Mononuclear cell (primary cell): ENCODE results near the gene CHCHD3. TPM values are rescaled to one million over a fixed set of nuclear protein-coding genes. Genes with fewer than 3 reads are reported as not detected.

Experiments
- H3K27me3 ChIP-seq: 2 replicates; pipeline ENCODE4 v1.6.0; 2011; ENCODE audit warnings: low read length, control low read depth; ENCODE audit not compliant: insufficient read depth
- H3K4me1 ChIP-seq: 2 replicates; pipeline ENCODE4 v1.5.1; 2011; ENCODE audit warnings: mild to moderate bottlenecking, low read length, control low read depth; ENCODE audit not compliant: insufficient read depth
- H3K4me3 ChIP-seq: 2 replicates; pipeline ENCODE4 v1.5.1; 2011; ENCODE audit warnings: mild to moderate bottlenecking, low read length, moderate library complexity
- H3K9me3 ChIP-seq: 2 replicates; pipeline ENCODE4 v1.5.1; 2011; ENCODE audit warnings: low read depth, mild to moderate bottlenecking, control low read depth, low read length
- total RNA-seq: library from RNA; depleted of rRNA; stranded (reverse); fragments of >200 nt; gene quantifications from one replicate; pipeline ENCODE4 v1.2.3, GENCODE V29; 2012

The CHCHD3 gene
- total RNA-seq, 1 donor, result 31.1 TPM

DNA sequence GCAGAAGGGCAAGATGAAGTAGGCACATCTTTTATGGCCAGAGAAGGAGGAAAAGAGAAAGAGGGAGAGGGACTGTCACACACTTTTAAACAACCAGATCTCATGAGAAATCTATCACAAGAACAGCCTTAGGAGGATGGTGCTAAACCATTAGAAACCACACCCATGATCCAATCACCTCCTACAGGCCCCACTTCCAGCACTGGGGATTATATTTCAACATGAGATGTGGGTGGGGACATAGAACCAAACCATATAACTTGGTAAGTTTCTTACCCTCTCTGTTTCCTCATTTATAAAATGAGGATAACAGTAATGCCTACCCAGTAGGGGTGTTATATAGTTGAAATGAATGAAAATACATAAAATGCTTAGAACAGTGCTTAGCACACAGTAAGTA, 66.0 kb downstream of the CHCHD3 start:
- H3K9me3 ChIP-seq, result no peaks in the 10 kb centered on the region

DNA sequence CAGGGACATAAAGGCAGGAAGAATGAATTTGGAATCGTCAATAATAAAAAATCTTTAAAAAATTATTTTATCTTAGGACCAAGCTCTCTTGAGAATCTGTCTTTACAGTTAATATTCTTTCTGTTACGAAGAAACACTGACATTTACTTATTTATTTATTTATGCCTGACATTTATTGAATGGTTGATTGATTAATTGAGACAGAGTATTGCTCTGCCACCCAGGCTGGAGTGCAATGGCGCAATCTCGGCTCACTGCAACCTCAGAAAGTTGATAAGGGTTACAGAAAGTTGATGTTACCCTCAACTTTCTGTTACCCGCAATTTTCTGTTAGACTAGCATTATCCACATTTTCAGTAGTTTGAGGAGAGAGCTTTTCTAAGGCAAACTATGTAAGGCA, 70.1 kb downstream of the CHCHD3 start:
- Histone ChIP-seq H3K4me3 (no peak overlapping the region), H3K27me3 (no peaks in the 10 kb centered on the region), H3K4me1 (peaks cover 5% of the 10 kb centered on the region), H3K9me3 (no peaks in the 10 kb centered on the region)

More for the DNA sequence above, 66.0 kb downstream of the CHCHD3 start:
- no peak overlapping the region for H3K4me3 ChIP-seq
- no peaks in the 10 kb centered on the region for H3K4me1 ChIP-seq
- no peaks in the 10 kb centered on the region for H3K27me3 ChIP-seq

DNA sequence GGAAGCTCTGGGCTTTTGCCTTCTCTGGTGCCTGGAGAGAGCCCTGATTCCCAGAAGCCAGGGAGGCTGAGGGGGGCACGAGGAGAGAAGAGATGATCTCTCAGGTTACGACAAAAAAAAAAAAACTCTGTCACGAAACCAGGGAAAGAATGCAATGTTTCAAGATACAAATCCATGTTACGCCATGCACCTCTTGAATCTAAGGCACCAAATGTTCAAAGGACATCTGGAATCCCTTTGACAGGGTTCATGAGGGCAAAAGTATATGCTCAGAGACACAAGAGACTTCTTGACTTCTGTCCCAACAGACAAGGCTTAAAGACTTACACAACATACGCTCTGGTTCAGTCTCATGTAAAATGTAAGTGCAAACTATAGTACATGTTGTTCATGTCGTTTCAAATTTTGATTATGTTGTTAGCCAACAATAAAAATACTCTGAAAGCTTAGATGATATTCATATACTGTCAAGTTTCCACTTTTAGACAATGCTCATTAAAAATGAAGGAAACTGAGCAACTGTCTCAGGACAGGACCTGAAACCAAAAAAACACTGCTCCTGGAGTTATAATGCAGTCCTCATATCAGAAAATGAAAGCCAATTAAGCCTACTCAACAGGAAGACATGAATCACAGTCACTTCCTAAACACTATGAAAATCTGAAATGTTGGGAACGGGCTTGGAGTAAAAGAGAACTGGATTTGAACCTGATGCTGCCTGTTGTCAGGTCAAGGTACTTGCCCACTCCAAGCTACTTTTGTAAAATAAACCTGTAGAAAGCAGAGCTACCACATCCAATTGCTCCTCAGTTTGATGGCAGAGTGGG, 72.3 kb downstream of the CHCHD3 start:
- Histone ChIP-seq H3K27me3 (no peaks in the 10 kb centered on the region), H3K4me3 (no peak overlapping the region), H3K9me3 (no peaks in the 10 kb centered on the region), H3K4me1 (peaks cover 5% of the 10 kb centered on the region)

DNA sequence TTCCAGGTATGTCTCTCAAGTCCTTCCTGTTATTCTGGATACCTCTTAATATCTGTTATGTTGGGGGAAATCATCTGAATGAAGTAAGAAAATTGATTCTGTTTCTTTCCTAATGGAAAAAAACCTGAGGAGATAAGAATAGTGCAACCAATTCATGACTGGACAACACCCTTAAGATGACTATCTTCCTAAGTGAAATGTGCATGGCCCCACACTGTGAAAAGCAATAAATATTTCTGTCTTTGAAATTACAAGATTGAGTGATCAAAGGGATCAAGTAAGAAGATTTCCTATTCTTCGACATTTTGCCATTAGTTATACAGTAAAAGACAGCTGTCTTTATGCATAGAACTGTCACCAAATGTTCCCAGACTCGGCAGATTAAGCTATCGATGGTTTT, 73.9 kb downstream of the CHCHD3 start:
- H3K4me1 ChIP-seq, result peaks cover 5% of the 10 kb centered on the region
- no peak overlapping the region for H3K4me3 ChIP-seq
- H3K27me3 ChIP-seq, result no peaks in the 10 kb centered on the region
- H3K9me3 ChIP-seq, result no peaks in the 10 kb centered on the region

DNA sequence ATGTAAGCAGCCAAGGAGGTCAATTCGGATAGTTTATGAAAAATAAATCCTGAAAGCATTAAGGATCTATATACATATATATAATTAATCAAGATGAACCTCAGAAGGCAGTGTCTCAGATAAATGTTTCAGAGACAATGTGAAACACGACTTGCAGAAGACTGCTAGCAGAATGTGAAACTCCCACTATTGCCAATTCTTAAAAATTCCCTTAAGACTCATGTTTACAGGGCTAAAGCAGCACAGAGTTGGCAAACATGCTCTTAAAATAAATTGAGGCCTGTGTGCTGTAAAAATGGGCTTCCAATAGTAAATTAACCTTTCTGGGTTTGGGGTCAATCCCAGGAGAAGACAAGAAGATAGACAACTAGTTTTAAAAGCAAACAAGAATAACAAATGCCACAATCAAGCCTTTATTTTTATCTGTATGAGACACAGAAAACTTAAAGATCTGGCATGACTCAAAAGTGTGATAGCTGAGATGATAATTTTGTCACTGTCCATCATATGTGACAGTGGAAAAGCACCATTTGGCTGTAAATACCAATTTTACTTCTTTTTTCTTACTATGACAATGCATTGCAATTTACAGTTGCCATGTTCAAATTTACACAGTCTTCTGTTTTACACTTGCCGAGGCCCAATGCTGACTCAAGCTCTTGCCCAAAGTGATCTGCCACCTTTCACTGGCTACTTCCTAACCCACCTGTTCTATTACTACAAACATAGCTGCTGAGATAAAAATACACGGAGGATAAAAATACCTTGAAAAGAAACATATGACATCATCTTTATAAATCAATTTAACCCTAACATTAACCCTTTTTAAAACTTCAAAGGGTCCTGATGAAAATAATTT, 78.6 kb downstream of the CHCHD3 start:
- Histone ChIP-seq H3K27me3 (no peaks in the 10 kb centered on the region), H3K4me3 (no peak overlapping the region), H3K4me1 (no peaks in the 10 kb centered on the region), H3K9me3 (no peaks in the 10 kb centered on the region)

DNA sequence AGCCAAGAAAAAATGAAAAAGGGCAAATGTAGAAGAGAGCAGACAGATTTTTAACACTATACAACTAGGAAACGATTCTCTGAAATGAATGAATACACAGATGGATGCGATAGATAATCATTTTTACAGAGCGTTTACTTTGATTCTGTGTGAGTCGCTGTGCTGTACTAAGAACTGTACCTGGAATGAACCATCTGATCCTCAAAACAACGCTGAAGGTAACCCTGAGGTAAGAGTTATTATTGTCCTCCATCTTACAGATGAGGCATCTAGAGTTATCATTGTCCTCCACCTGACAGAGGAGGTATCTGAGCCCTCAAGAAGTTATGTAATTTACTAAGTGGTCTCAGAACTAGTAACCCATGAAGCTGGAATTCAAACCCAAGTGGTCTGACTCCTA, 80.2 kb downstream of the CHCHD3 start:
- no peaks in the 10 kb centered on the region for H3K27me3 ChIP-seq

DNA sequence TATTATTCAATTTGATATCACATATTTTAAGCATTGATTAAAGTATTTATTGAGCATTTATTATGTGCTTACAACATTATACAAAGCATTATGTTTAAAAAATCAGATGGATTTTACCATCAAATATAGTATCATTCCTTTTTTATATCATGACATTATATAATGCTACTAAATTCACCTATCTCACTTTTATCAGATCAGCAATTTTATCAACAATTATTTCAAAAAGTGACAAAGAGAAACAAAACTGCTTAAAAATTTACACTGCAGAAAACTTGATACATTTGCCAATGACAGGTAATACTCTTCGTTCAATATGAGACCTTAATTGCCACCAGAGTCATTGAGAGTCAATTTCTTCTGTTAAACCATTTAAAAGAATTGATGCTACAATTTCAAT, 82.0 kb downstream of the CHCHD3 start:
- no peaks in the 10 kb centered on the region for H3K27me3 ChIP-seq
- H3K4me1 ChIP-seq, result no peaks in the 10 kb centered on the region
- no peak overlapping the region for H3K4me3 ChIP-seq
- no peaks in the 10 kb centered on the region for H3K9me3 ChIP-seq

More for the DNA sequence above, 80.2 kb downstream of the CHCHD3 start:
- no peak overlapping the region for H3K4me3 ChIP-seq
- H3K9me3 ChIP-seq, result no peaks in the 10 kb centered on the region
- no peaks in the 10 kb centered on the region for H3K4me1 ChIP-seq

DNA sequence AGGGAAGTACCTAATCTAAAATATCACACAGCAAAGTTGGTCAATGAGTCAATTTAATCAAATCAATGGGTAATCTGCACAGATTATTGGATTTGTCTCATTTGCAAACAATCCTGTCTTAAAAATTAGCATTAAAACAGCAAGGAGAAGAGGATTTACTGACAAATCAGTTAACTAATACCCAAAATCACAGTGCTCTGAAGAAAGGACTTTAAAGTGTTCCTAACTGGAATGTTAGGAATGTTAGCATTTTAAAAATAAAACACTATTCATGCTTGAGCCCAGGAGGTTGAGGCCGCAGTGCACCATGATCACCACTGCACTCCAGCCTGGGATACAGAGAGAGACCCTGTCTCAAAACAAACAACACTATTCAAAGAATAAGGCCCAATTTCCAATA, 83.1 kb downstream of the CHCHD3 start:
- Histone ChIP-seq H3K4me1 (no peaks in the 10 kb centered on the region), H3K4me3 (no peak overlapping the region), H3K27me3 (no peaks in the 10 kb centered on the region), H3K9me3 (no peaks in the 10 kb centered on the region)

DNA sequence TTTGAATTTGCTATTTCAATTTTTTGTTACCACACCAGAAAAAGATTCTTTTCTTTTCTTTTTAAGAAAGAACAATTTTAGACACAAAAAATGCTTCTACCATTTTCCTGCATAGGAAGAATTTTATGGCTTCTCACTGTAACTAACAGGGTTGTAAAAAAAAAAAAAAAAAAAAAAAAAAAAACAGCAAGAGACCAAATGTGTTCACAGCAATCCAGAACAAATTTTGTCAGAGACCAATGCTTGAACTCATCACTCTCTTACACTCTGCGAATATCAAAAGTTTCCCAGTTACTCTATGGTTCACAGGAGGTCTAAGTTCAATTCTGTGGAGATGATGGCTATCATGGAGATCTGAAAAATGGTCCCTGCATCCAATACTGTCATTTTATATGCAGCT, 84.4 kb downstream of the CHCHD3 start:
- Histone ChIP-seq H3K9me3 (no peaks in the 10 kb centered on the region), H3K4me3 (no peak overlapping the region), H3K27me3 (no peaks in the 10 kb centered on the region), H3K4me1 (no peaks in the 10 kb centered on the region)

DNA sequence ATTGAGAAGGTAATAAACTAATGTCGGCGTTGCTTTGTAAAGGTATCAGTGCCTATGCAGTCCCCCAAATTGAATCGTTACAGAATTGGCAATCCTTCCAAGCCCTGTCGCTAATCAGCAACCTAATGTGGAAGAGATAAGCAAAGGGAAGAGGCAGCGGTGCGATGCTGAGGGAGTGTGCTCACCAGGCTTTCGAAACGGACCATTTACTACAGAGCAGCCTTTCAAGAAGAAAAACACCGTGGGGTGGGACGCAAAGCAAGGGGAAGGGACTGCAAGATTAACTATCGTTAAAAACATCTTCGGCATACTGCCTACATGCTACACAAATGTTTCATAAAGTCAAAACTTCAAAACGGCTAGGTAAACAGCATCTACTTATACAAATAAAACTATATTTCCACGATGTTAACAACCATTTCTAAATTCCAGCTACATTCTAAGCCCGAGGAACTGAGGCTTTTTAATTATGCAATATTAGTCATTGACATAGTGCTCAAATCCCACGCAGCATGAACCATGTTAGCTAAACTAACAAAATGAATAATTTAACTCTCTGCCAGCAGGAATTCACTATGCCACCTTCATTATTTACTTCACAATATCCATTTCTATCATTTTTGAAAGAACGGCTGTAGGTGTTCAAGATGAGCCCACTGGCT, 85.2 kb downstream of the CHCHD3 start:
- Histone ChIP-seq H3K4me3 (no peak overlapping the region), H3K27me3 (no peaks in the 10 kb centered on the region), H3K4me1 (no peaks in the 10 kb centered on the region), H3K9me3 (no peaks in the 10 kb centered on the region)

DNA sequence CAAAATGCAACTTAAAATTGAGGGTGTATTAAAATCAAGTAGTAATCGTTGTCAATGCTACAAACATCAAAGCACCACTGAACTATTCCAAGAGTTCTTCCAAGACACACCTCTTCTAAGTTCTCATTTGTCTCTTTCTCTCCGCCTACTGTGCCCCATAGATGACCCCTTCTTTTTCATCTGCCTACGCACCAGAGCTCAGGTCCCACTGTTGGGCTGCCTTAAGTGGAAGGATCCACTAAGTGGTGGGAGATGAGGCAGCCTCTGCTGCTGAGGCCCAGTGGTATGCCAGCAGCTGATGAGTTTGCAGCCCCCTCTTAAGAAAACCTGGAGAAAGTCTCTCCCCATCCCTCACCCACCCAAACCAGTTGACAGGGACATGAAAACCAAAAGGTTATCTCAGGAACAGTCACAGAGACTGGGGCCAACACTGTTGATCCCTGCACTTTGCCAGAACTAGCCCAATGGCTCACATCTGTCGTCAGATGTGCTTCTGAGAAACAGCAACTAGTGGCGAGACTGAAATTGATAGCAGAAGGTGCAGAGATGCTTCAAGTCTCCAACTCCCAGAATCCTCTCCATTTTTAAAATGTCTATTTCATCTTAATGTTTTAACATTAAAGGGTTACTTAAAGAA, 88.4 kb downstream of the CHCHD3 start:
- Histone ChIP-seq H3K9me3 (no peaks in the 10 kb centered on the region), H3K27me3 (no peaks in the 10 kb centered on the region), H3K4me1 (no peaks in the 10 kb centered on the region), H3K4me3 (no peak overlapping the region)

DNA sequence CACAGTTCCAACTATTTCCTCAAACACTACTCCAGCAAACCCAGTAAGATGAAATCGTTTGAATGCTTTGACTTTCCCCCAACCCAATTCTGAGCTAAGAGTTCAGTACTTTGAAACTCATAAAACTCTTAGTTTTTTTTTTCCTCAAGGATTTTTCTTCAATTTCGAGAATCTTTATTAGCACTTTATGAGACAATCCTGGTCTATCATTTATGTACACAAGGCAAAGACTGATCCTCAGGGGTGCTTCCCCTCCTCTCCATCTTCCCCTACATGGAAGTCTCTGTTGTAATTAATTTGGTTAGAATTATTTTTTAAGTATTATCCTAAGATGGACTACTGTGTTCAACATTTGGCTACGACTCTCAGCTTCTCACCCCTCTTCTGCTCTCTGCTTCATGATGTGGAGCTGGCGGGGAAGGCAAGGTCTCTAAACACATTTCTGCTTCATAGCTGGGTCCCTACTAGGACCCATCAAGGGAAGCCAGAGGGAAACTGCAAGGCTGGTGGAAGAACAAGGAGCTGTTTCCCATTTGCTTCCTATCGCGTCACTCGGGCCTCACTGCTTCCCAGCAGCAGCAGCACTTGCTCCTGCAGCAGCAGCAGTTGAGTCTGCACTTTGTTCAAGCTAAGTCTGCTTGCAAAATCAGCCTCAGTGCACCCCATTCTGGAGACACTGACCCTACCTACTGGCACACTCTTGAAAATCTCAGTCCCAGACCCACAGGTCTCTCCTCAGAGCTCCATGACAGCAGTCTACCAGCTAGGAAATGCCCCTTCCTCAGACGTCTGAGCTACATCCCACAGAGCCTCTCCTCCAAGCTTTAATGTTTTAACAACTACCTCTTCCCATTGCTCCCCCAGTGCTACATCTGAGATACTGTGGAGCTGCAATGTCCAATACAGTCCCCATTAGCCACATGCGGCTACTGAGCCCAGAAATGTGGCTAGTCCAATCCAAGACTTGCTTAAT, 90.0 kb downstream of the CHCHD3 start:
- no peaks in the 10 kb centered on the region for H3K27me3 ChIP-seq

DNA sequence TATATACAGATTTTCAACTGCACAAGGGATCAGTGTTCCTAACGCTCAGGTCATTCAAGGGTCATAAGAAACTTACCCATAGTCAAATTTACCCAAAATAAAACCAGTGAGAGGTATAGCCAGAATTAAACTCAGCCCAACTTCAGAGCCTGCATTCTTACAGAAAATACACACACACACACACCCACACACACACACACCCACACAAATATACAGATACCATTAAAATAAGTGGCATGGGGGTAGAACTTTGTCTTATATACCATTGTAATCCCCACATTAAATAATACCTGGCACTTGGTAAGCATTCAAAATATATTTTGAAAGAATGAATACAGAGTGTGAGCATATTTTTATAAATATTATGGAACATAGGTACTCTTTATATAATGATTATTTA, 93.8 kb downstream of the CHCHD3 start:
- no peak overlapping the region for H3K4me3 ChIP-seq
- no peaks in the 10 kb centered on the region for H3K27me3 ChIP-seq
- no peaks in the 10 kb centered on the region for H3K4me1 ChIP-seq
- H3K9me3 ChIP-seq, result no peaks in the 10 kb centered on the region

More for the DNA sequence above, 90.0 kb downstream of the CHCHD3 start:
- Histone ChIP-seq H3K9me3 (no peaks in the 10 kb centered on the region), H3K4me1 (no peaks in the 10 kb centered on the region), H3K4me3 (no peak overlapping the region)

DNA sequence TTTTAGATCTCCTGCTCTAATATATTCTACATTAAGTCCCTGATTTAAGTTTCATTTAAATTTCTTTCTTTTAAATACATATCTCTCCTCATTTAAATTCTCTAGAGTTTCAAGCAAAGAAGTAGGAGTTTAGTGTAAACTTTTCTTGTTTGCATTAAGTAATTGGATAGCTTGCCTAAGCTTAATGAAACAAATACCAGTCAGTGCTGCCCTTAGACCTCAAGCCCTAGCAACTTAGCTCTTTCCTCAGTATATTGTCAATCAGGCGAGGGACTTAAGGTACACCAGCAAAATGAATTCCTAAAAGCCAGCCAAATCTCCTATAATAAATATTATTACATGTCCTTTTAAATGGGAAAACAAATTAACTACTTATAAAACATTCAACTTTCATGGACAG, 101.5 kb downstream of the CHCHD3 start:
- Histone ChIP-seq H3K27me3 (no peaks in the 10 kb centered on the region), H3K9me3 (no peaks in the 10 kb centered on the region), H3K4me3 (no peak overlapping the region), H3K4me1 (no peaks in the 10 kb centered on the region)
